HG03521 (cell line): ENCODE results near the gene ACTL6B.

ENCODE experiments used
- ATAC-seq: cut with Tn5 transposase; IDR thresholded peaks from one replicate; pipeline ENCODE4 v1.9.1; 2021; ENCODE audit warnings: mild to moderate bottlenecking, moderate library complexity; ENCODE audit not compliant: unreplicated experiment

ACTL6B gene

DNA sequence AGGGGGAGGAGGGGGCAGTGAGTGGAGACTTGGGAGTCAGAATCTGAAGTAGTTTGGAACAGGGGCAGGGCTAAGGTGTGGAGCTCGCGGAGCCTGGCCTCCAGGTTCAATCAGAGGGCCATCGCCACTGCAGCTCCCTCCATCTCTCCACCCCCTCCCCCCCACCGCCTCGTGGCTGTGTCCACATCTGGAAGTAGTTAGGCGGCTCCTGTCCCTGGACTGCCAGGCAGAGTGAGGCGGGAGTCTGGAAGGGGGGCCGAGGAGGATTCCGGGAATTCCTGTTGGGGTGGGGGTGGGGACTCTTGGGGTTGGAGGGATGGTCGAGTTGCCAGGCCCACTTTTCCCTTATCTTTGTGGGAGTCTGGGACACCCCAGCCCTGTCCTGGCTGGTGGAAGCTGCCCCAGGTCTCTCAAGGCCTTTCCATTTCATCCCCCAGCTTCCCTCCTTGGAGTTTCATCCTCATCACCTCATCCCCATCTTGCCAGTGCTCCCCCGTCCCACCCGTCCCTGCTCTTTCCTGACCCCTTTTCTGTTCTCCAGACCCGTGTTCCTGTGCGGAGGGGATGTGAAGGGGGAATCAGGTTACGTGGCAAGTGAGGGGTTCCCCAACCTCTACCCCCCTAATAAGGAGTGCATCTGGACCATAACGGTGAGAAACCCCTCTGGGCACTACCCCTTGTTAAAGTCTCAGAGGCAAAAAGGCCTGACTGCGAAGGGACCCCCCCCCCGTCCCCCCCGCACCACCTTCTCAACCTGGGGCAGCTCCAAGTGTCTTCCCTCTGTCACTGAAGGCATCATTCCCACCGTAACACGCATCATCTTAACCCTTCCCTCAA is 53.1 kb downstream of the ACTL6B start:
- ATAC-seq: no peak

DNA sequence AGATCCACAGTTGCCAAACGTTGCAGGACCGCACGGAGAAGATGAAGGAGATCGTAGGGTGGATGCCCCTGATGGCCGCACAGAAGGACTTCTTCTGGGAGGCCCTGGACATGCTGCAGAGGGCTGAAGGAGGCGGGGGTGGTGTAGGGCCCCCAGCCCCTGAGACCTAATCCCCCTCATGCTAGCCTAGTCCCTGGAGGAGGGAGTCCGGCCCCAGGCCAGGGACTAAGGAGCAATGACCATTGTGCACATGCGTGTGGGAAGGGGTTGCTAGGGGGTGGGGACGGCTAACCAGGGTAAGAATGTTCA is 55.6 kb downstream of the ACTL6B start:
- no peak for ATAC-seq

DNA sequence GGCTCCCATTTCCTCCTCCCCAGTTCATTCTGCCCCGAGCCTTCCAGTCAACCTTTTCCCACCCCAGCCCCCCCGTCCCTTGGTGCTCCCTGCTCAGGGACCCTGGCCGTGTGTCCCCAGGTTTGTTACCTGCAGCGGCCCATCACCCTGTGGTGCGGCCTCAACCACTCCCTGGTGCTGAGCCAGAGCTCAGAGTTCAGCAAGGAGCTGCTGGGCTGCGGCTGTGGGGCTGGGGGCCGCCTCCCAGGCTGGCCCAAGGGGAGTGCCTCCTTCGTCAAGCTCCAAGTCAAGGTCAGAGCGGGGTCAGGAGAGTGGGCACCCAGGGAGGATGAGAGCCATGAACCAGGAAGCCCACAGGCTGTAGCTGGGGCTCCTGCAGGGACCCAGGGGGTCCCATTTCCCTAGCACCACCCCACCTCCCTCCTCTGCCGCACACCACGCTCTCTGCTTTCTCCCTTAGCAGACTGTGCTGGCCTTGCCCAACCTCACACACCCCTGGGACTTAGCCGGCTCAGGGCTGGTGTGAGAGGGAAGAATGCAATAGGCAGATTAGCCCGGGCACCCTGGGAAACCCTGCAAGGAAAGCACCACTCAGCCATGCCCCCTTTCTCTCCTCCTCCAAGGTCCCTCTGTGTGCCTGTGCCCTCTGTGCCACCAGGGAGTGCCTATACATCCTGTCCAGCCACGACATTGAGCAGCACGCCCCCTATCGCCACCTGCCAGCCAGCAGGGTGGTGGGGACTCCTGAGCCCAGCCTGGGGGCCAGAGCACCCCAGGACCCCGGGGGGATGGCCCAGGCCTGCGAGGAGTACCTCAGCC is 56.1 kb downstream of the ACTL6B start:
- no peak for ATAC-seq

DNA sequence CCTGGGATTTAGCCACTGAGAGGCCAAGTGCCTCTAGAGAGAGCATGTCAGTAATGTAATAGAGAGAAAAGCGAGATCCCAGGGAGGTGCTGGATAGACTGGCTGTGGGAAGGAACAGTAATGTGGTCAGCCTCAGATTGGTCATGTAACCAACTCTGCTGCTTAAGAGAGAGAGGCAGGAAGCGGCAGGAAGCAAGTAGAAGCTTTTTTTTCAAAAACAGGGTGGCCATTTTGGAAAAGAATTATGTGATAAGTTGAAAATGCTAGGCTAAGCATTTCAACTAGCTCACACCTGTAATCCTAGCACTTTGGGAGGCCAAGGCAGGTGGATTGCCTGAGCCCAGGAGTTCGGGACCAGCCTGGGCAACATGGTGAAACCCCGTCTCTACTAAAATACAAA is 57.8 kb downstream of the ACTL6B start:
- no peak for ATAC-seq

GRCh38 chr7:100595188-100595587 is 61.1 kb downstream of the ACTL6B start:
- ATAC-seq: no peak
